Fibroblast of the aortic adventitia (primary cell): ENCODE data around the gene MYADM. TPM values are rescaled to one million over a fixed set of nuclear protein-coding genes. Genes with fewer than 3 reads are reported as not detected.

Source experiments
- DNase-seq: peaks from one replicate; pipeline ENCODE4 v3.0.0-alpha.2; 2010; ENCODE audit warnings: low read depth
- H3K4me3 ChIP-seq: 2 replicates; pipeline ENCODE4 v1.5.1; 2011; ENCODE audit warnings: low read depth, mild to moderate bottlenecking, control low read depth, low read length, moderate library complexity
- CTCF ChIP-seq: IDR thresholded peaks from 2 replicates; pipeline ENCODE4 v1.5.1; 2011; ENCODE audit warnings: mild to moderate bottlenecking, low read length, control low read depth, inconsistent platforms; ENCODE audit not compliant: insufficient read depth
- total RNA-seq: library from RNA; depleted of rRNA; stranded (reverse); fragments of >200 nt; gene quantifications from 2 replicates; pipeline ENCODE4 v1.2.3, GENCODE V29; 2012; ENCODE audit warnings: low replicate concordance

MYADM gene
- total RNA-seq, 1 donor: 30.2 TPM

- no peak for TF ChIP-seq CTCF
- peak; percentile 57 for DNase-seq
- H3K4me3 ChIP-seq: no peak overlapping the region
Observed at GRCh38 chr19:53903055-53903680, 35.5 kb downstream of the MYADM start.

- TF ChIP-seq CTCF: no peak
- no peak for DNase-seq
- H3K4me3 ChIP-seq: no peak overlapping the region
Observed at GRCh38 chr19:53904909-53905308, 37.2 kb downstream of the MYADM start.

- DNase-seq: no peak
- no peak for TF ChIP-seq CTCF
- no peak overlapping the region for H3K4me3 ChIP-seq
Observed at GRCh38 chr19:53905787-53906186, 38.1 kb downstream of the MYADM start.

GRCh38 chr19:53906211-53907192 lies 38.8 kb downstream of the MYADM start:
- peak overlapping the region; percentile 42 for H3K4me3 ChIP-seq
- DNase-seq: peak; percentile 23
- TF ChIP-seq CTCF: peak; percentile 90

GRCh38 chr19:53907193-53907581 lies 39.5 kb downstream of the MYADM start:
- no peak for DNase-seq
- no peak overlapping the region for H3K4me3 ChIP-seq
- TF ChIP-seq CTCF: no peak

- peak overlapping the region; percentile 83 for H3K4me3 ChIP-seq
- DNase-seq: no peak
- TF ChIP-seq CTCF: no peak
Observed at GRCh38 chr19:53907690-53908089, 40.0 kb downstream of the MYADM start.
